Natural killer cell (primary cell): ENCODE results near the gene IL2RG. TPM values are rescaled to one million over a fixed set of nuclear protein-coding genes. Genes with fewer than 3 reads are reported as not detected.

Experiments
- ATAC-seq, 3 donors: fragments of 150-1000 bp in 2 of 3; fragments of 200-7000 bp in 1 of 3; cut with Tn5 transposase; 1 replicate in 1 of 3; 2 replicates in 2 of 3; pipeline ENCODE4 v1.10.0; 2021; ENCODE audit warnings: mild to moderate bottlenecking in 2 of 3, moderate library complexity in 2 of 3
- DNase-seq, 2 donors: peaks; one replicate each; pipeline versions ENCODE4 v3.0.0 to v3.0.0-alpha.2; 2013 to 2021; ENCODE audit warnings: mixed read lengths in 1 of 2
- H3K27ac ChIP-seq: one replicate; pipeline ENCODE4 v1.5.1; 2013; ENCODE audit warnings: mild to moderate bottlenecking, low read length
- H3K27me3 ChIP-seq: one replicate; pipeline ENCODE4 v1.6.1; 2013; ENCODE audit warnings: low read length; ENCODE audit not compliant: control insufficient read depth, insufficient read depth
- H3K36me3 ChIP-seq: one replicate; pipeline ENCODE4 v1.6.1; 2013; ENCODE audit warnings: low read length; ENCODE audit not compliant: control insufficient read depth, insufficient read depth
- H3K4me1 ChIP-seq: one replicate; pipeline ENCODE4 v1.6.1; 2013; ENCODE audit warnings: low read length; ENCODE audit not compliant: control insufficient read depth, insufficient read depth
- H3K4me3 ChIP-seq: one replicate; pipeline ENCODE4 v1.5.1; 2013; ENCODE audit warnings: low read length
- H3K9me3 ChIP-seq: one replicate; pipeline ENCODE4 v1.6.1; 2013; ENCODE audit warnings: low read length; ENCODE audit not compliant: control insufficient read depth, insufficient read depth
- H3K27ac Mint-ChIP-seq, 2 donors: one replicate each; pipeline ENCODE4 v1.8.0; 2022; ENCODE audit warnings: mild to moderate bottlenecking in 2 of 2, mixed read lengths in 2 of 2, moderate library complexity in 1 of 2
- H3K27me3 Mint-ChIP-seq, 2 donors: one replicate each; pipeline ENCODE4 v1.8.0; 2022; ENCODE audit warnings: low read depth in 2 of 2, mixed read lengths in 2 of 2
- H3K36me3 Mint-ChIP-seq: one replicate; pipeline ENCODE4 v1.8.0; 2022; ENCODE audit warnings: mixed read lengths
- H3K4me1 Mint-ChIP-seq, 2 donors: one replicate each; pipeline ENCODE4 v1.8.0; 2022; ENCODE audit warnings: mixed read lengths in 2 of 2
- H3K4me3 Mint-ChIP-seq: one replicate; pipeline ENCODE4 v1.8.0; 2022; ENCODE audit warnings: mild to moderate bottlenecking, moderate library complexity, mixed read lengths
- H3K9me3 Mint-ChIP-seq, 2 donors: one replicate each; pipeline ENCODE4 v1.8.0; 2022; ENCODE audit warnings: mixed read lengths in 2 of 2
- CTCF ChIP-seq: fragments of 200-600 bp; IDR thresholded peaks from one replicate; pipeline ENCODE4 v1.8.0; 2022; ENCODE audit warnings: antibody characterized with exemption
- WGBS: methylation state at CpG from one replicate; pipeline ENCODE4 v1.1.7; 2013; ENCODE audit warnings: missing lambda C conversion rate; ENCODE audit not compliant: insufficient coverage; 5-methylcytosine and 5-hydroxymethylcytosine counted together
- intact Hi-C: fragments of 100-400 bp; cut with micrococcal nuclease; formaldehyde crosslinking; loops from one replicate; pipeline ENCODE4 v1.14.2; 2022
- total RNA-seq, 4 donors: library from RNA; stranded (reverse); fragments of 120-200 nt in 1 of 4; gene quantifications; one replicate each; pipeline versions ENCODE4 v1.2.3 to v1.2.4, GENCODE V29; 2013 to 2022

Gene IL2RG
- total RNA-seq, 3 donors from 2014 or later (not counting 1 experiment from before 2014, with no cell fraction given): 506 to 577 (median 550) TPM

DNA sequence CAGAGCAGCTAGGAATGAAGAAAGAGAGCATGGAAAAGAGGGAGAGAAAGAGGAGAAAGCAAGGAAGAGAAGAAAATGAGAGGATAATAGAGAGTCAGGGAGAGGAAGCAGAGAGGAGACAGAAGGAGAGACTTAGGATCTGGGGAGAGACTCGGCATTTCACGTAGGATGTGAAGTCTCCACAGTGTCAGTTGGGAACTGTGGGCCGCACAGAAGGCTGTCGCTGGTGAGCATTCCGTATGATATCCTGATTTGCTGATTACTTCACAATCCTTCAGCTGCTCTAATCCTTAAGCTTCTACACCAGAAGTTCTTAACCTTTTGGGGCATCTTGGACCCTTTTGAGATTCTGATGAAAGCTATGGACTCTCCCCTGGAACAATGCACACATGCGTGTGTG, 47.2 kb upstream of the IL2RG start:
- ATAC-seq (no peak), DNase-seq (no peak)
- 98% methylated on average over 6 of the region's 6 CpGs for WGBS
- H3K9me3 ChIP-seq: no peaks in the 10 kb centered on the region
- intact Hi-C loops: no loop called here
- H3K4me1 ChIP-seq: peaks cover 2% of the 10 kb centered on the region
- H3K4me3 ChIP-seq: no peak overlapping the region
- peaks cover 0 to 8% of the 10 kb centered on the region in 2 donors for H3K4me1 Mint-ChIP-seq
- no peak for TF ChIP-seq CTCF
- H3K4me3 Mint-ChIP-seq: no peak overlapping the region
- H3K27me3 Mint-ChIP-seq: no peaks in the 10 kb centered on the region
- H3K9me3 Mint-ChIP-seq: no peaks in the 10 kb centered on the region
- H3K36me3 ChIP-seq: no peaks in the 10 kb centered on the region
- H3K27ac ChIP-seq: no peak overlapping the region
- no peaks in the 10 kb centered on the region for H3K36me3 Mint-ChIP-seq
- H3K27me3 ChIP-seq: no peaks in the 10 kb centered on the region
- H3K27ac Mint-ChIP-seq: no peak overlapping the region

GRCh38 chrX:71154641-71155040, 43.3 kb upstream of the IL2RG start:
- WGBS: 69% methylated on average over 3 of the region's 3 CpGs
- Mint-ChIP-seq H3K9me3 (no peaks in the 10 kb centered on the region), H3K4me1 (peaks cover 0 to 8% of the 10 kb centered on the region in 2 donors), H3K27me3 (no peaks in the 10 kb centered on the region), H3K36me3 (no peaks in the 10 kb centered on the region), H3K4me3 (no peak overlapping the region), H3K27ac (no peak overlapping the region)
- no peak for TF ChIP-seq CTCF
- no peaks in the 10 kb centered on the region for H3K36me3 ChIP-seq
- intact Hi-C loops: no loop called here
- no peak overlapping the region for H3K4me3 ChIP-seq
- DNase-seq (no peak), ATAC-seq (no peak)
- peaks cover 2% of the 10 kb centered on the region for H3K4me1 ChIP-seq
- H3K9me3 ChIP-seq: no peaks in the 10 kb centered on the region
- no peaks in the 10 kb centered on the region for H3K27me3 ChIP-seq
- H3K27ac ChIP-seq: no peak overlapping the region

GRCh38 chrX:71154196-71154595, 42.8 kb upstream of the IL2RG start:
- TF ChIP-seq CTCF: no peak
- peaks cover 2% of the 10 kb centered on the region for H3K4me1 ChIP-seq
- Mint-ChIP-seq H3K9me3 (no peaks in the 10 kb centered on the region), H3K36me3 (no peaks in the 10 kb centered on the region), H3K4me3 (no peak overlapping the region), H3K27ac (no peak overlapping the region), H3K4me1 (peaks cover 0 to 8% of the 10 kb centered on the region in 2 donors), H3K27me3 (no peaks in the 10 kb centered on the region)
- no peaks in the 10 kb centered on the region for H3K36me3 ChIP-seq
- 98% methylated on average over 6 of the region's 7 CpGs for WGBS
- no peak for DNase-seq
- no peak overlapping the region for H3K4me3 ChIP-seq
- H3K27me3 ChIP-seq: no peaks in the 10 kb centered on the region
- intact Hi-C loops: no loop called here
- no peak for ATAC-seq
- no peaks in the 10 kb centered on the region for H3K9me3 ChIP-seq
- H3K27ac ChIP-seq: no peak overlapping the region

DNA sequence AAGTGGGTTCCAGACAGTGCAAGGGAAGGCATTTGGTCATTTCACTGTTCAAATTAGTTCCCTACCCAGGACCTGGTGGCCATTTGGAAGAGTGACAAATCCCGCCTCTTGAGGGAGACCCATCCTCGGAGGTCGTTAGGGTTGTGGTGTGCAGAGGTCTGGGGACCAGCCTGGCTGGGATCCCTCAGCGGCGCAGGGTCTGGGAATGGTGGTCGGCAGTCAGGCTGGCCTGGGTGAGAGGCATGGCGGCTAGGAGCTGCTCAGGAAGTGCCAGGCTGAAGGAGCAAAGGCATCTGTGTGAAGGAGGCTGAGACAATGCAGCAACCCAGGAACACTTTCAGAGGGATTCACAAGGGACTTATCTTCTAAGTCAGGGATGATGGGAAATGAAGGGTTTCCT, 40.0 kb upstream of the IL2RG start:
- Mint-ChIP-seq H3K27ac (no peak overlapping the region), H3K27me3 (no peaks in the 10 kb centered on the region), H3K9me3 (no peaks in the 10 kb centered on the region), H3K4me1 (peaks cover 0 to 10% of the 10 kb centered on the region in 2 donors), H3K36me3 (no peaks in the 10 kb centered on the region), H3K4me3 (no peak overlapping the region)
- no peaks in the 10 kb centered on the region for H3K27me3 ChIP-seq
- H3K36me3 ChIP-seq: no peaks in the 10 kb centered on the region
- WGBS: 97% methylated on average over 7 of the region's 7 CpGs
- no peak for ATAC-seq
- no peak for DNase-seq
- no peak overlapping the region for H3K27ac ChIP-seq
- no peak for TF ChIP-seq CTCF
- H3K9me3 ChIP-seq: no peaks in the 10 kb centered on the region
- peaks cover 2% of the 10 kb centered on the region for H3K4me1 ChIP-seq
- no peak overlapping the region for H3K4me3 ChIP-seq
- intact Hi-C loops: no loop called here
